Left renal pelvis (tissue), 4 donors: ENCODE data around the gene TNS3. TPM values are rescaled to one million over a fixed set of nuclear protein-coding genes. Genes with fewer than 3 reads are reported as not detected.
A peak's percentile ranks its signal among the peaks of the same experiment; 100 is the strongest.

ENCODE experiments used
- DNase-seq, 4 donors: peaks; one replicate each; pipeline ENCODE4 v3.0.0-alpha.2; 2013; ENCODE audit warnings: low read depth in 4 of 4, low spot score in 3 of 4
- polyA plus RNA-seq, 4 donors: library from polyadenylated mRNA; unstranded; fragments of 120-200 nt; gene quantifications; one replicate each; pipeline ENCODE4 v1.2.1, GENCODE V29; 2013; ENCODE audit not compliant: insufficient read length in 4 of 4

The TNS3 gene
- polyA plus RNA-seq, 4 donors = 85.6 to 120 (median 91.2) TPM

GRCh38 chr7:47300472-47301104 lies 281.3 kb downstream of the TNS3 start:
- DNase-seq = no peak

- DNase-seq = no peak
These were observed 282.4 kb downstream of the TNS3 start for GRCh38 chr7:47299496-47299895.

- no peak for DNase-seq
These were observed 283.3 kb downstream of the TNS3 start for GRCh38 chr7:47298636-47299035.

DNA sequence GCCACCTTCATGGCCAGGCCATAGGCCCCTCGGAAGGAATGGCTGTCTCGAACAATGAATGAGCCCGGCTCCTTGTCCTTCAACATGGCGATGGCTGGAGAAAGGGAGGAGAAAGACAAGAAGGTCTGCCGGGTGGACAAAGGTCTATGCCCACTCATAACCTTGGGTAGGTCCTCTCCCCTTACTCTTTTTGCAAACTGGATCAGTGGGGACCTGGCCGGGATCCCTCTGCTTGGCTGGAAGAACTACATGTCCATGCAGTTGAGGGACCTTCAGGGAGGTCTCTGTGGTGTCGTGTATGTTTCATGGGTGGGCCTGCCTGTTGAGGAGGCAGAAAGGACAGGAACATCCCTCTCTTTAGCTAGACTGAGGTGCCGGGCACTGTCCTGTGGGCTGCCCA lies 284.8 kb downstream of the TNS3 start:
- no peak for DNase-seq

GRCh38 chr7:47295606-47296005 lies 286.3 kb downstream of the TNS3 start:
- DNase-seq = no peak

- DNase-seq = no peak
These were observed 287.2 kb downstream of the TNS3 start for GRCh38 chr7:47294556-47295222.

GRCh38 chr7:47293884-47294555 lies 287.9 kb downstream of the TNS3 start:
- no peak for DNase-seq

DNA sequence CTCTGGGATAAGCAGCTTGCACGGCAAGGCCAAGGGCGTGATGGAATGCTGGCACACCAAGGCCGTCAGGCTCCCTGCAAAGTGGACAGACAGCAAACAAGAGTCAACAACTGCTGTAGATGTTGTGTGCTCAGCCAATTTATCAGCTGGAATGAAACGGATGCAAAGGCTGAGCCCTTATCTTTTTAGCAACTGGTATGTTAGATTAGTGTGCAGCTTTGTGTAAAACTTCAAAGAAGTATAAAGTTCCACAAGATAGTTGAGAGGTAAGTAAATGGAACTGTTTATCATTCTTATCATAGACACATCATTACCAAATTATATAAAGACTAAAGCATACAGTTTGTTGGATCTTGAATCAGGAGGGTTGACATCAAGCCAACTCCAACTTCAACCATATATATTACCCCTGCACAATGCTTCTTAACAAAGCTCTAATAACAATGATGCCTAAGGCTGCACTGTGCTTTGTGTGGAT lies 289.0 kb downstream of the TNS3 start:
- no peak for DNase-seq

GRCh38 chr7:47291461-47292081 lies 290.3 kb downstream of the TNS3 start:
- no peak for DNase-seq

- DNase-seq = no peak
These were observed 291.0 kb downstream of the TNS3 start for GRCh38 chr7:47290867-47291266.

GRCh38 chr7:47290466-47290865 lies 291.4 kb downstream of the TNS3 start:
- no peak for DNase-seq

- no peak for DNase-seq
These were observed 293.9 kb downstream of the TNS3 start for GRCh38 chr7:47288060-47288459.

- no peak for DNase-seq
These were observed 295.9 kb downstream of the TNS3 start for GRCh38 chr7:47285860-47286491.

DNA sequence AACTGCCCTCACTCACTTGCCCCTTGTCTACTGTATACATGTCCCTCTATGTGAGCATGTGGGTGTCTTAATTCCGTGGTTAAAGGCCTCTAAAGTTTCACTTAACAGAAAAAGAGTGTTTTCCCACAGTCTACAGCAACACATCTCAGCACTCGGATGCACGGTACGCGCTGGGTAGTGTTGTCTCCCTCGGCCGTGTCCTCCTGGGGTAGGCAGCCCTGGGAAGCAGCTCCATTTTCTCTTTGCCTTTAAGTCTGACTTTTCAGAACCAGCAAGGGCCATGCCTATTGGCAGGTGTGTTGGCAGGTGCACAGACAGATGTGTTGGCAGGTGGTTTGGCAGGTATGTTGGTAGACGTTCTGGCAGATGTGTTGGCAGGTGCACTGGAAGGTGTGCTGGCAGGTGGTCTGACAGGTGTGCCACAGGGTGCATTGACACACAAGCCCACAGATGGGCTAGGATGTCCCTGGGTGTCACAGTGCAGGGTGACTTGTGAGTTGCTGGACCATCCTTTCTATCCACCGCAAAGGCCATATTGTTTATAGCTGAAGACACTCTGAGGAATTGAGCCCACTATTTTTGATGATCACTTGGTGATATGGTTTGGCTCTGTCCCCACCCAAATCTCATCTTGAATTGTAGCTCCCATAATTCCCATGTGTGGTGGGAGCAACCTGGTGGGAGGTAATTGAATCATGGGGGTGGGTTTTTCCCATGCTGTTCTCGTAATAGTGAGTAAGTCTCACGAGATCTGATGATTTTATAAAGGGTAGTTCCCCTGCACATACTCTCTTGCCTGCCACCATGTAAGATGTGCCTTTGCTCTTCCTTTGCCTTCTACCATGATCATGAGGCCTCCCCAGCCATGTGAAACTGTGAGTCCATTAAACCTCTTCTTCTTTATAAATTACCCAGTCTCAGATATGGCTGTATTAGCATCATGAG lies 296.9 kb downstream of the TNS3 start:
- DNase-seq = no peak

DNA sequence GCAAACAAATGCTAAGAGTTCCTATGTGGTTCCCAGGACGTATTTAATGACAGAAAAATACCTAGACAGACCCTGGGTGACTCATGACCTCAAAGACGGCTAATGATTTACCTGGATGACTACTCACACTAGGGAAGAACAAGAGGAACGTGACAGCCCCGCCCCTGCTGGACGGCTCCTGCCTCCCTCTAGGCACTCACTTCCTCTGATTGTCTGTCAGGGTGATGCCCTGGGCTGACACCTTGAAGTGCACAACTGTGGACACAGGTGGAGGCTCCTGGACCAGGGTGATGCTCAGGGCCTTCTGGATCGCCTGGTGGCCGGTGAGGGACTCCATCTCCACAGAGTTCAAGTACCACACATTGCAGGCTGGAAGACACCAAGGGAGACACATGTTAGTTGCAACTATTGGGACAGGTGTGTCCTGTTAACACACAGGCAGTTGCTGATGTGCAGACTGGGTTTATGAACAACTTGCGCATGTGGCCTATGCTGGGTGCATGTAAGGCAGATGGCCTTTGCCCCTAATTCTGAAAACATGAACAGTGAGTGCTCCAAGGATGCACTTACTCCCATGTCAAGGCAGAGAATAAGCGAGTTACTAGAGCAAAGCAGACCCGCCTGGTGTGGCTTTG lies 298.3 kb downstream of the TNS3 start:
- peak in 1 of 4 donors; percentile 27 for DNase-seq

- DNase-seq = no peak
These were observed 299.0 kb downstream of the TNS3 start for GRCh38 chr7:47282790-47283496.

DNA sequence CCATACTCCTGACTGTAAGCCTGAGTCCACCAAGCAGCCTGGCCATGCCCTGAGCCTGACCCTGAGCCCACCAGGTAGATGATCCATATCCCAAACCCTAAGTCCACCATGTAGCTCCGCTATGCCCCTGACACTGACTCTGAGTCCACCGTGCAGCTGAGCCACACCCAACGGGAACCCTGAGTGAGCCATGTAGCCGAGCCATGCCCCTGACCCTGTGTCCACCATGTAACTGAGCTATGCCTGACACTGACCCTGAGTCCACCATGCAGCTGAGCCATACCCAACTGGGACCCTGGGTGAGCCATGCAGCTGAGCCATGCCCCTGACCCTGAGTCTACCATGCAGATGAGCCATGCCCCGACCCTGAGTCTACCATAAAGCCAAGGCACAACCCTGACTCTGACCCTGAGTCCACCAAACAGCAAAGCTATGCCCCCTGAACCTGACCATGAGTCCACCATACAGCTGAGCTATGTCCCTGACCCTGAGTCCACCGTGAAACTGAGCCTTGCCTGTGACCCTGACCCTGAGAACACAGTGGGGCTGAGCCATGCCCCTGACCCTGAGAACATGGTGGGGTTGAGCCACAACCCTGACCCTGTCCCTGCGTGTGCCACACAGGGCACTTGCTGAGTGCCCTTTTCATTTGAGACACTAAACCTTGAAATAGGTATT lies 299.8 kb downstream of the TNS3 start:
- DNase-seq = no peak

DNA sequence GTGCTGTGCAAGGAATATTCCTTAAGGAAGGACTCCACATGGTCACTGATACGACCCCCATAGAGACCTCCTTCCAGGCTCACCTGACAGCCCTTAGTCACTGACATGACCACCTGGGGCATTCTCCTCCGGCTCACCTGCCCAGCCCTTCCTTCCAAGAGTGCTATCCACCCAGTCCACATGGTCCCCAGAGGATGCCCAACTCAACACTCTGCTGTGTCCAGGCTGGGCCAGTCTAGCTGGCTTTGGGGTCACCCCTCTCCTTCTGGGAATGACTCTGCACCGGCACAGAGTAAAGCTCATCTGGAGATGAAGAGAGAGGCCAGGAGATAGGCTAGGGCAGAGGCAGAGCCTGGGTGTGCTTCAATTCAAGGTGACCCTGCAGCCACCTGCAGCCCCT lies 300.8 kb downstream of the TNS3 start:
- no peak for DNase-seq
